HepG2 (cell line): ENCODE results near the gene CARMIL3. TPM values are rescaled to one million over a fixed set of nuclear protein-coding genes. Genes with fewer than 3 reads are reported as not detected.

Experiments
- ATAC-seq: fragments of 200-7000 bp; cut with Tn5 transposase; 3 replicates; pipeline ENCODE4 v1.9.1; 2020; ENCODE audit warnings: mild to moderate bottlenecking, moderate library complexity
- BruUV-seq: library from RNA; stranded (reverse); fragments of 400-500 nt; replicated peaks from 2 replicates; lab custom pipeline; 2021; lab: Mats Ljungman, UMichigan
- CTCF ChIA-PET: fragments of 300-600 bp; formaldehyde crosslinking; extraction: SDS; loops from one replicate; lab custom pipeline; 2021; ENCODE audit warnings: low total read pairs, inconsistent platforms, low intra/inter-chr PET ratio; lab: Yijun Ruan, JAX
- POLR2A ChIA-PET: fragments of 350-600 bp; sonication (Branson Sonifier 250); formaldehyde crosslinking; loops from one replicate; lab custom pipeline; 2020; ENCODE audit warnings: antibody characterized with exemption, inconsistent platforms; lab: Yijun Ruan, JAX
- DNase-seq: peaks from one replicate; pipeline ENCODE4 v3.0.0-alpha.2; 2015; ENCODE audit warnings: low spot score
- FAIRE-seq: peaks from 3 replicates; lab custom pipeline; 2011; peaks lifted over from hg19 to GRCh38; lab: Jason Lieb, UNC
- H2AFZ ChIP-seq: one replicate; pipeline ENCODE4 v1.6.1; 2011; ENCODE audit warnings: low read length, inconsistent platforms
- H3K27ac ChIP-seq: fragments of 300-600 bp; 3 replicates; pipeline ENCODE4 v1.8.0; 2011; ENCODE audit warnings: mixed run types, mild to moderate bottlenecking, mixed read lengths, low read length, inconsistent platforms; ENCODE audit not compliant: insufficient read depth; ENCODE audit errors: extremely low read length
- H3K27me3 ChIP-seq, 2 experiments: fragments of 200-600 bp in 1 of 2; 2 replicates in 1 of 2; 3 replicates in 1 of 2; pipeline versions ENCODE4 v1.6.0 to v1.8.0; 2011; ENCODE audit warnings: low read length in 2 of 2, mild to moderate bottlenecking in 2 of 2, moderate library complexity in 2 of 2, inconsistent platforms in 1 of 2; ENCODE audit not compliant: insufficient read depth in 2 of 2, control insufficient read depth in 1 of 2
- H3K36me3 ChIP-seq, 2 experiments: fragments of 200-600 bp in 1 of 2; replicated peaks in 1 of 2; 2 replicates in 1 of 2; 3 replicates in 1 of 2; pipeline versions ENCODE4 v1.5.1 to v1.8.0; 2011; ENCODE audit warnings: low read length in 2 of 2, inconsistent platforms in 1 of 2; ENCODE audit not compliant: insufficient read depth in 2 of 2, control insufficient read depth in 1 of 2
- H3K4me1 ChIP-seq: 2 replicates; pipeline ENCODE4 v1.5.1; 2012; ENCODE audit warnings: low read length, inconsistent platforms; ENCODE audit not compliant: insufficient read depth
- H3K4me2 ChIP-seq: 2 replicates; pipeline ENCODE4 v1.6.0; 2011; ENCODE audit warnings: low read depth, low read length, inconsistent platforms
- H3K4me3 ChIP-seq, 3 experiments: fragments of 200-600 bp in 1 of 3; sonication (generic), shearing (Covaris generic) in 1 of 3; replicated peaks in 1 of 3; 2 replicates each; pipeline ENCODE4 v1.5.1; 2011 to 2016; ENCODE audit warnings: low read length in 3 of 3, inconsistent platforms in 2 of 3, low read depth in 2 of 3, mild to moderate bottlenecking in 2 of 3, control low read depth in 1 of 3, mixed read lengths in 1 of 3; ENCODE audit not compliant: insufficient read depth in 1 of 3
- H3K79me2 ChIP-seq: one replicate; pipeline ENCODE4 v1.6.1; 2011; ENCODE audit warnings: low read length, inconsistent platforms; ENCODE audit not compliant: insufficient read depth
- H3K9ac ChIP-seq: 2 replicates; pipeline ENCODE4 v1.6.0; 2011; ENCODE audit warnings: mild to moderate bottlenecking, low read depth, low read length, inconsistent platforms; ENCODE audit not compliant: insufficient read depth
- H3K9me3 ChIP-seq: 2 replicates; pipeline ENCODE4 v1.5.1; 2012; ENCODE audit warnings: mild to moderate bottlenecking, low read length
- H4K20me1 ChIP-seq: 2 replicates; pipeline ENCODE4 v1.6.0; 2011; ENCODE audit warnings: inconsistent platforms, mild to moderate bottlenecking, low read length, moderate library complexity; ENCODE audit not compliant: insufficient read depth
- CBX5 ChIP-seq: sonication (generic); formaldehyde crosslinking; IDR thresholded peaks from 2 replicates; pipeline ENCODE4 v1.4.0; 2020; ENCODE audit warnings: missing genetic modification reagents, borderline replicate concordance
- CHD4 ChIP-seq: fragments of 200-600 bp; sonication (generic); IDR thresholded peaks from 2 replicates; pipeline ENCODE4 v1.7.0; 2017; ENCODE audit warnings: mild to moderate bottlenecking, low read length, borderline replicate concordance
- ESRRA ChIP-seq: sonication (generic); formaldehyde crosslinking; IDR thresholded peaks from 2 replicates; pipeline ENCODE4 v1.5.1; 2020; ENCODE audit warnings: mild to moderate bottlenecking, low read depth, missing genetic modification reagents
- IRF2 ChIP-seq: IDR thresholded peaks from 2 replicates; pipeline ENCODE4 v1.6.1; 2018; ENCODE audit warnings: missing genetic modification reagents, missing compliant biosample characterization
- IRX3 ChIP-seq: sonication (generic); formaldehyde crosslinking; IDR thresholded peaks from 2 replicates; pipeline ENCODE4 v1.8.1; 2023; ENCODE audit warnings: mild to moderate bottlenecking, low read depth, missing genetic modification reagents, borderline replicate concordance
- MIER3 ChIP-seq: IDR thresholded peaks from 2 replicates; pipeline ENCODE4 v1.6.1; 2016; ENCODE audit warnings: missing compliant biosample characterization, borderline replicate concordance
- SMYD3 ChIP-seq: sonication (generic); formaldehyde crosslinking; IDR thresholded peaks from 2 replicates; pipeline ENCODE4 v1.8.1; 2023; ENCODE audit warnings: mild to moderate bottlenecking, missing genetic modification reagents
- SNAI1 ChIP-seq: sonication (generic); formaldehyde crosslinking; IDR thresholded peaks from 2 replicates; pipeline ENCODE4 v1.5.0; 2020; ENCODE audit warnings: mild to moderate bottlenecking, missing genetic modification reagents, borderline replicate concordance
- SNRNP70 ChIP-seq: fragments of 200-400 bp; formaldehyde crosslinking; IDR thresholded peaks from 2 replicates; pipeline ENCODE4 v1.6.1; 2017; ENCODE audit warnings: mild to moderate bottlenecking, low read depth, low read length, moderate library complexity
- ZNF674 ChIP-seq: sonication (generic); formaldehyde crosslinking; IDR thresholded peaks from 2 replicates; pipeline ENCODE4 v1.5.0; 2020; ENCODE audit warnings: low read depth, mild to moderate bottlenecking, missing genetic modification reagents
- ZNF737 ChIP-seq: sonication (generic); formaldehyde crosslinking; IDR thresholded peaks from 2 replicates; pipeline ENCODE4 v1.5.0; 2020; ENCODE audit warnings: missing genetic modification reagents, mild to moderate bottlenecking, borderline replicate concordance
- WGBS: methylation state at CpG from one replicate; pipeline ENCODE4 v1.1.6; 2017; ENCODE audit warnings: low lambda C conversion rate; 5-methylcytosine and 5-hydroxymethylcytosine counted together
- in situ Hi-C: cut with HindIII; loops from 2 replicates; pipeline ENCODE4 v1.10.0; 2017; ENCODE audit warnings: low pct_unique_long_range_greater_than_20kb; ENCODE audit not compliant: extremely low pct_ligation_motif_present
- intact Hi-C: fragments of 100-400 bp; cut with micrococcal nuclease; formaldehyde crosslinking; loops from one replicate; pipeline ENCODE4 v1.10.0; 2022; ENCODE audit not compliant: unreplicated experiment
- polyA plus RNA-seq, 8 experiments: library from polyadenylated mRNA; depleted of rRNA in 3 of 8; stranded (reverse) in 7 of 8; unstranded in 1 of 8; fragments of >200 nt; fragmentation: Illumina TruSeq in 4 of 8; extraction: Trizol in 4 of 8; gene quantifications; 2 replicates each; pipeline versions ENCODE4 v1.2.1 to v1.2.3, GENCODE V29; 2011 to 2016; ENCODE audit warnings: low read depth in 4 of 8, missing spikeins in 1 of 8, mixed read lengths in 1 of 8; ENCODE audit not compliant: insufficient read depth in 1 of 8
- total RNA-seq, 5 experiments: library from RNA; depleted of rRNA; stranded (reverse); fragments of >200 nt; fragmentation: Illumina TruSeq; extraction: Trizol; gene quantifications; 2 replicates each; pipeline ENCODE4 v1.2.3, GENCODE V29; 2016; ENCODE audit warnings: low read depth in 1 of 5
- TF ChIP-seq, protein P1 (sequence below): sonication (generic); formaldehyde crosslinking; IDR thresholded peaks from 2 replicates; pipeline ENCODE4 v1.4.0; 2020; ENCODE audit warnings: missing genetic modification reagents
- TF ChIP-seq, protein P2 (sequence below): IDR thresholded peaks from 2 replicates; pipeline ENCODE4 v1.6.1; 2018; ENCODE audit warnings: missing genetic modification reagents
- TF ChIP-seq, protein P3 (sequence below): sonication (generic); formaldehyde crosslinking; IDR thresholded peaks from 2 replicates; pipeline ENCODE4 v1.4.0; 2020; ENCODE audit warnings: missing genetic modification reagents, borderline replicate concordance
- TF ChIP-seq, protein P4 (sequence below): IDR thresholded peaks from 2 replicates; pipeline ENCODE4 v1.6.1; 2016

Gene CARMIL3
- total and polyA plus RNA-seq, 2 of the 13 experiments (the other 11 are each of a cell fraction or from before 2014, with no cell fraction given), result 0.27 to 0.55 TPM

DNA sequence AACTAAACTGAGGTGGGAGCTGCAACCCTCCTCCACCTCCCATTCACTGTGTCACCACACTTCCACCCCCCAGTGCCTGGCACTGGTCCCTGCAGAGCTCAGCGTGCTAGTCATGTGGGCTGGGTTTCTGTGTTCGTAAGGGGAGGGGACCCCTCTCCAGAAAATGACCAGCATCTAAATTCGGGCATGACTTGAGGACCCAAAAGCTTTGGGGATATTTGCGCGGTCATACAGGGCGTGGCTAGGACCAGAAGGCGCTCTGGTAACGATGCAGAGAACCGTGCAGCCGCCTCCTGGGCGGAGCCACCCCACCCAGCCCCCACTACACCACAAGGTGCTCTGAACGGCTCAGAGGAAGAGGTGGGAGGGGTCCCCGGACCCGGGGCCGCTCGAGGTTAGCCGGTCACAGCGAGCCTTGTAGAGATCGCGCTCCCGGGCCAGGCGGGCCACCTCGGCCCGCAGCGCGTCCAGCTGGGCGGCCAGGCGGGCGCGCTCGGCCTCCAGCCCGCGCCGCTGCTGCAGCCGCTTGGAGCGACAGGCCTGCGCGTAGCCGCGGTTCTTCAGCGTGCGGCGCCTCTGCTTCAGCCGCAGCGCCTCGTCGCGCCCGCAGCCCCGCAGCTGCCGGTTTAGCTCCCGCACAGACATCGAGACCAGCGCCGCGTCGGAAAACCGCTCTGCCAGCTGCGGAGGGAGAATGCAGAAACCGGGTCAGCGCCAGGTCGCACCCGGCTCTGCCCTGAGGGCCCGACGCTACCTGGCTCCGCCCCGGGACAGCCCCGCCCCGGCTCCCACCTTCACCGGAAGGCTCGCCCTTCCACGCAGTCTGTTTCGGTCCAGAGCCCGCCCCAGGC is 29.3 kb downstream of the CARMIL3 start:
- no peak overlapping the region for H3K27ac ChIP-seq
- peak overlapping the region; percentile 49; the same call in 1 of the 2 replicates for H3K9ac ChIP-seq
- H2AFZ ChIP-seq, result no peak overlapping the region
- H3K4me1 ChIP-seq, result peaks cover 22% of the 10 kb centered on the region
- DNase-seq, result peak; percentile 38
- peak; percentile 66 for FAIRE-seq
- H3K4me2 ChIP-seq, result peak overlapping the region; percentile 87
- peak overlapping the region; percentile 53 to 77 (median 73) for H3K4me3 ChIP-seq
- BruUV-seq, result no TSS peak
- WGBS, result under 1% methylated on average over 71 of the region's 74 CpGs
- peak; percentile 83 for ATAC-seq
- in situ Hi-C loops, result no loop called here
- H4K20me1 ChIP-seq, result no peaks in the 10 kb centered on the region
- CTCF ChIA-PET, result interaction anchor here (0.9 to 1.3 kb wide), 2 partner anchors 9 to 23 kb away, joined by 3 read pairs; no protein-coding TSS in a partner anchor
- intact Hi-C loops, result no loop called here
- no peaks in the 10 kb centered on the region for H3K79me2 ChIP-seq
- POLR2A ChIA-PET, result interaction anchor here (0.8 to 4.9 kb wide), 25 partner anchors 8 to 774 kb away, joined by 3 to 131 read pairs (median 6); partner anchors contain the start of genes BCL2L2, CARMIL3, CHMP4A and DCAF11
- no peaks in the 10 kb centered on the region for H3K36me3 ChIP-seq
- no peaks in the 10 kb centered on the region for H3K9me3 ChIP-seq
- H3K27me3 ChIP-seq, result peaks cover 18 to 81% of the 10 kb centered on the region in 2 experiments
- TF ChIP-seq ZNF674 (no peak), IRX3 (CRISPR knock-in tag) (no peak), IRF2 (no peak), SMYD3 (CRISPR knock-in tag) (no peak), CHD4 (no peak), ESRRA (CRISPR knock-in tag) (no peak; the same call in 1 of the 2 replicates), MIER3 (CRISPR knock-in tag) (no peak), CBX5 (peak; percentile 58; the same call in 1 of the 2 replicates), SNRNP70 (no peak), SNAI1 (CRISPR knock-in tag) (no peak), ZNF737 (CRISPR knock-in tag) (no peak)
- TF ChIP-seq, protein P1, sequence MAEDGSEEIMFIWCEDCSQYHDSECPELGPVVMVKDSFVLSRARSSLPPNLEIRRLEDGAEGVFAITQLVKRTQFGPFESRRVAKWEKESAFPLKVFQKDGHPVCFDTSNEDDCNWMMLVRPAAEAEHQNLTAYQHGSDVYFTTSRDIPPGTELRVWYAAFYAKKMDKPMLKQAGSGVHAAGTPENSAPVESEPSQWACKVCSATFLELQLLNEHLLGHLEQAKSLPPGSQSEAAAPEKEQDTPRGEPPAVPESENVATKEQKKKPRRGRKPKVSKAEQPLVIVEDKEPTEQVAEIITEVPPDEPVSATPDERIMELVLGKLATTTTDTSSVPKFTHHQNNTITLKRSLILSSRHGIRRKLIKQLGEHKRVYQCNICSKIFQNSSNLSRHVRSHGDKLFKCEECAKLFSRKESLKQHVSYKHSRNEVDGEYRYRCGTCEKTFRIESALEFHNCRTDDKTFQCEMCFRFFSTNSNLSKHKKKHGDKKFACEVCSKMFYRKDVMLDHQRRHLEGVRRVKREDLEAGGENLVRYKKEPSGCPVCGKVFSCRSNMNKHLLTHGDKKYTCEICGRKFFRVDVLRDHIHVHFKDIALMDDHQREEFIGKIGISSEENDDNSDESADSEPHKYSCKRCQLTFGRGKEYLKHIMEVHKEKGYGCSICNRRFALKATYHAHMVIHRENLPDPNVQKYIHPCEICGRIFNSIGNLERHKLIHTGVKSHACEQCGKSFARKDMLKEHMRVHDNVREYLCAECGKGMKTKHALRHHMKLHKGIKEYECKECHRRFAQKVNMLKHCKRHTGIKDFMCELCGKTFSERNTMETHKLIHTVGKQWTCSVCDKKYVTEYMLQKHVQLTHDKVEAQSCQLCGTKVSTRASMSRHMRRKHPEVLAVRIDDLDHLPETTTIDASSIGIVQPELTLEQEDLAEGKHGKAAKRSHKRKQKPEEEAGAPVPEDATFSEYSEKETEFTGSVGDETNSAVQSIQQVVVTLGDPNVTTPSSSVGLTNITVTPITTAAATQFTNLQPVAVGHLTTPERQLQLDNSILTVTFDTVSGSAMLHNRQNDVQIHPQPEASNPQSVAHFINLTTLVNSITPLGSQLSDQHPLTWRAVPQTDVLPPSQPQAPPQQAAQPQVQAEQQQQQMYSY (CRISPR knock-in tag), result no peak; the same call in none of the 2 replicates
- TF ChIP-seq, protein P2, sequence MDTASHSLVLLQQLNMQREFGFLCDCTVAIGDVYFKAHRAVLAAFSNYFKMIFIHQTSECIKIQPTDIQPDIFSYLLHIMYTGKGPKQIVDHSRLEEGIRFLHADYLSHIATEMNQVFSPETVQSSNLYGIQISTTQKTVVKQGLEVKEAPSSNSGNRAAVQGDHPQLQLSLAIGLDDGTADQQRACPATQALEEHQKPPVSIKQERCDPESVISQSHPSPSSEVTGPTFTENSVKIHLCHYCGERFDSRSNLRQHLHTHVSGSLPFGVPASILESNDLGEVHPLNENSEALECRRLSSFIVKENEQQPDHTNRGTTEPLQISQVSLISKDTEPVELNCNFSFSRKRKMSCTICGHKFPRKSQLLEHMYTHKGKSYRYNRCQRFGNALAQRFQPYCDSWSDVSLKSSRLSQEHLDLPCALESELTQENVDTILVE (CRISPR knock-in tag), result peak; percentile 74; the same call in 1 of the 2 replicates
- TF ChIP-seq, protein P3, sequence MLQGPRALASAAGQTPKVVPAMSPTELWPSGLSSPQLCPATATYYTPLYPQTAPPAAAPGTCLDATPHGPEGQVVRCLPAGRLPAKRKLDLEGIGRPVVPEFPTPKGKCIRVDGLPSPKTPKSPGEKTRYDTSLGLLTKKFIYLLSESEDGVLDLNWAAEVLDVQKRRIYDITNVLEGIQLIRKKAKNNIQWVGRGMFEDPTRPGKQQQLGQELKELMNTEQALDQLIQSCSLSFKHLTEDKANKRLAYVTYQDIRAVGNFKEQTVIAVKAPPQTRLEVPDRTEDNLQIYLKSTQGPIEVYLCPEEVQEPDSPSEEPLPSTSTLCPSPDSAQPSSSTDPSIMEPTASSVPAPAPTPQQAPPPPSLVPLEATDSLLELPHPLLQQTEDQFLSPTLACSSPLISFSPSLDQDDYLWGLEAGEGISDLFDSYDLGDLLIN (CRISPR knock-in tag), result peak; percentile 66; the same call in 1 of the 2 replicates
- TF ChIP-seq, protein P4, sequence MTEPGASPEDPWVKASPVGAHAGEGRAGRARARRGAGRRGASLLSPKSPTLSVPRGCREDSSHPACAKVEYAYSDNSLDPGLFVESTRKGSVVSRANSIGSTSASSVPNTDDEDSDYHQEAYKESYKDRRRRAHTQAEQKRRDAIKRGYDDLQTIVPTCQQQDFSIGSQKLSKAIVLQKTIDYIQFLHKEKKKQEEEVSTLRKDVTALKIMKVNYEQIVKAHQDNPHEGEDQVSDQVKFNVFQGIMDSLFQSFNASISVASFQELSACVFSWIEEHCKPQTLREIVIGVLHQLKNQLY (CRISPR knock-in tag), result no peak
